Natural killer cell treated with Interleukin-12 subunit alpha and Interleukin-12 subunit beta and Interleukin-15 and Interleukin-18, amount 100 ng/mL, for 72 hours (primary cell): Measurements from ENCODE around the gene CRHR1. TPM values are rescaled to one million over a fixed set of nuclear protein-coding genes. Genes with fewer than 3 reads are reported as not detected.

Source experiments
- ATAC-seq, 2 donors: fragments of 150-1000 bp; cut with Tn5 transposase in 1 of 2; sonication (Bioruptor Pico), chemical (Tn5 transposase) in 1 of 2; 2 replicates each; pipeline ENCODE4 v1.10.0; 2021
- DNase-seq: peaks from one replicate; pipeline ENCODE4 v3.0.0; 2022; ENCODE audit warnings: low spot score
- H3K27ac Mint-ChIP-seq, 2 donors: 1 replicate in 1 of 2; 2 replicates in 1 of 2; pipeline ENCODE4 v1.8.0; 2022; ENCODE audit warnings: mixed read lengths in 2 of 2, mild to moderate bottlenecking in 1 of 2, moderate library complexity in 1 of 2
- H3K27me3 Mint-ChIP-seq, 2 donors: 1 replicate in 1 of 2; 2 replicates in 1 of 2; pipeline ENCODE4 v1.8.0; 2022; ENCODE audit warnings: mixed read lengths in 2 of 2
- H3K36me3 Mint-ChIP-seq: one replicate; pipeline ENCODE4 v1.8.0; 2022; ENCODE audit warnings: mixed read lengths
- H3K4me1 Mint-ChIP-seq, 2 donors: 1 replicate in 1 of 2; 2 replicates in 1 of 2; pipeline ENCODE4 v1.8.0; 2022; ENCODE audit warnings: low read depth in 2 of 2, mixed read lengths in 2 of 2, mild to moderate bottlenecking in 1 of 2
- H3K4me3 Mint-ChIP-seq: one replicate; pipeline ENCODE4 v1.8.0; 2022; ENCODE audit warnings: mixed read lengths
- H3K9me3 Mint-ChIP-seq: 2 replicates; pipeline ENCODE4 v1.8.0; 2022; ENCODE audit warnings: mixed read lengths
- total RNA-seq, 2 donors: library from RNA; stranded (reverse); gene quantifications; one replicate each; pipeline ENCODE4 v1.2.3, GENCODE V29; 2022

Gene CRHR1
- total RNA-seq, 2 donors from 2014 or later, result not detected

DNA sequence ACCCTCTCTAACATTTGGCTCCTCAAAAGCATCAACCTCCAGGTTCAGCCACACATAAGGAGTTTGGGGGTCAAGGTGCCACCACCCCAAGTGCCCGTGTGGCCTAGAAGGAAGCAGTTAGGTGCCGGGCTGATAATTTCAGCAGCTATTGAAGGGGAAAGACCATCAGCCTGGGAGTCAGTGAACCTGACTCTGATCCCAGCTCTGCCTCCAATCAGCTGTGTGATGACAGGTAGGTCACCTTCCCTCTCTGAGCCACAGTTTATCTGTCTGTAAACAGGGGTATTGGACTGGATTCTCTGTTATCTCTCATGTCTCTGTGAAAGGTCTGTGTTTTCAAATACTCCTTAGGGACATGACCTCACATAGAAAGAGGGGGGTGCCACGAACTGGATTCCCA is 3.9 kb downstream of the CRHR1 start:
- Mint-ChIP-seq H3K27ac (no peak overlapping the region), H3K4me1 (peaks cover 0 to 8% of the 10 kb centered on the region in 2 donors), H3K4me3 (no peak overlapping the region), H3K9me3 (no peaks in the 10 kb centered on the region), H3K36me3 (no peaks in the 10 kb centered on the region), H3K27me3 (peaks cover 41 to 46% of the 10 kb centered on the region in 2 donors)
- DNase-seq, result no peak
- no peak for ATAC-seq

DNA sequence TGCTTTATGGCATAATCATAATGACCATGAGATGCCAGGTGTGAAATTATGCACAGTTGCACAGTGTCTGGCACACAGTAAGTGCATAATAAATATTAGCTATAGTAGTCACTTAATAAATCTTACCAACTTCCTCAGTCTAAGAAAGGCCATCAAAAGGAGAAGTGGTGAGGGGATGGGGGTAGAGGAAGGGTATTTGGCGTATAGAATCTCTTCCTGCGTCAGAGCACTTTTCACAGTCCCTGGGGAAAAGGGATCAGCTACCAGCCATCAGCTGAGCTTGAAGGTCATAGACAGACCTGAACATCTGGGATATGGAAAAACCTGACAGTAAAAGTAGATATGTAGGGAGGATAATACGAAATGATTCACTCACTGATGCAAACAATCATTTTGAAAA is 5.8 kb downstream of the CRHR1 start:
- ATAC-seq (no peak), DNase-seq (no peak)
- Mint-ChIP-seq H3K36me3 (no peaks in the 10 kb centered on the region), H3K4me1 (peaks cover 0 to 5% of the 10 kb centered on the region in 2 donors), H3K9me3 (no peaks in the 10 kb centered on the region), H3K27ac (no peak overlapping the region), H3K27me3 (peaks cover 39 to 46% of the 10 kb centered on the region in 2 donors), H3K4me3 (no peak overlapping the region)

DNA sequence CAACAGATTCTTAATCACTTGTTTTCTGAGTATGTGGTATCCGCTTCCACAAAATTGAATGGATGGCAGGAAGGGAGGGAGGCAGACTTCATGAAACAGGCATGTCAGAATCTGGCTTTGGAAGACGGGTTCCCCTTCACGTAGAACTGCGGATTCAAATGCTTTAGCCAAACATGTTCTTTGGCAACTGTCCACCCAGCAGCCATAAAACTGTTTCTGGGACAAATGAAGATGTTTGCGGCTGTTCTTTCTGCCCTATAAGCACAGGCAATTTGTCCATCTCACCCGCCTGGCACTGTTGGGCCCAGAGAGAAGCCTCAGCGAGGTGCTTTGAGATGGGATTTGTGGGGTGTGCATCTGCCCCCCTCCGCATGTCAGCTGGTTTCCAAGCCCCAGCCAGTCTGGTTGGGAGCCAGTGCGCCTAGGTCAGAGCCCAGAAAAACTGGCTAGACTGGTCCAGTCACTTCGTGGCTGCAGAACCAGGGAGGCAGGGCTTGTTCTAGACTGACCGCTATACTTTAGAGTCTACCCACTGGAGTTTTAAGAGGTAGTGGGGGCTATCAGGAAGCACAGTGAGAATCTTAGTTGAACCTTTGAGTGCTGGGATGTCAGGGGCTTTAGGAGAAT is 6.3 kb downstream of the CRHR1 start:
- H3K9me3 Mint-ChIP-seq, result no peaks in the 10 kb centered on the region
- ATAC-seq (no peak), DNase-seq (no peak)
- no peak overlapping the region for H3K27ac Mint-ChIP-seq
- no peak overlapping the region for H3K4me3 Mint-ChIP-seq
- peaks cover 39 to 46% of the 10 kb centered on the region in 2 donors for H3K27me3 Mint-ChIP-seq
- H3K4me1 Mint-ChIP-seq, result peaks cover 0 to 5% of the 10 kb centered on the region in 2 donors
- no peaks in the 10 kb centered on the region for H3K36me3 Mint-ChIP-seq

DNA sequence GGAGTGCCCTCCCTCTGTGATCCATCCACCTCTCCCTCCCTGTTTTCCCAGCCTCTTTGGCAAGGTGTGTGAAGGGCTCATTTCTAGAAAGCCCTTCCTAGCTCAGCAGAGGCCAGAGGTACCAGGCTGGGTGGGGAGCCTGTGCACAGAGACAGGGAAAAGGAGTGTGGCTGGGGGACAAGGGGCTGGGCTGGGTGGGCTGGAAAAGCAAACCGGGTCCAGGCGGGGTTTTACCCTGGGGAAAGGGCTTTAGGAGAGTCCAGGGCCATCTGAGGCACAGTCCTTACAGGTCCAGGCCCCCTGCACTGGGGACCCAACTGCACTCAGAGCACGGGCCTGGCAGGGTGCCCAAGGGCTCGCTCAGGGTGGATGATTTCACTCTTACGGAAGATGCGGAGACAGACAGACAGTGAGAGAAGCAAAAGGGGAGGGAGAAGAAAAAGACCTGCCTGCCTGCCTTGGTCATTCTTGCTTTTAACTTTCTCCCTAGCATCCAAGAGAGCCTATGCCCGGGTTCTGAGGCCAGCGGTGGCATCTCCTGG is 7.0 kb downstream of the CRHR1 start:
- Mint-ChIP-seq H3K4me1 (peaks cover 0 to 5% of the 10 kb centered on the region in 2 donors), H3K27ac (no peak overlapping the region), H3K4me3 (no peak overlapping the region), H3K9me3 (no peaks in the 10 kb centered on the region), H3K36me3 (no peaks in the 10 kb centered on the region), H3K27me3 (peaks cover 37 to 43% of the 10 kb centered on the region in 2 donors)
- no peak for DNase-seq
- ATAC-seq, result no peak

DNA sequence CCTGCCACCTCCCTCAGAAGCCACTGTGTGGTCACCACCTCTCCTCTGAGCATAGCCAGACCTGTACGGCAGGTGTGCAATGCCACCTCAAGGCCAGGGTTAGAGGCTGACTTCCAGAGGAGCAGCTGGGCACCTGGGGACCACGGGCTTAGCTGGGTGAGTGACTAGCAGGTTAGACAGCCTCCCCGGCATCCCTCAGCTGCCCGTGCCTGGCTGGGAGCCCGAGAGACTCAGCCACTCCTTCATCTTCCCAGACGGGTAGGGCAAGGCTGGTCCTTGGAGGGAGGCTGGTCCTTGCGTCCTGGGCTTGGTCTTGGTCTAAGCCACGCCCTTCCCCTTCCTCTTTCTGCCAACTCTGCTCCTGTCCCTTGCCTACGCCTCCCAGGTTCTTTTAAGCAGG is 7.8 kb downstream of the CRHR1 start:
- no peaks in the 10 kb centered on the region for H3K36me3 Mint-ChIP-seq
- peak overlapping the region in 1 of 2 donors; percentile 75 for H3K27ac Mint-ChIP-seq
- peaks cover 37 to 43% of the 10 kb centered on the region in 2 donors for H3K27me3 Mint-ChIP-seq
- H3K4me1 Mint-ChIP-seq, result peaks cover 0 to 5% of the 10 kb centered on the region in 2 donors
- H3K4me3 Mint-ChIP-seq, result no peak overlapping the region
- H3K9me3 Mint-ChIP-seq, result no peaks in the 10 kb centered on the region
- DNase-seq, result no peak
- peak in 1 of 2 donors; percentile 7 for ATAC-seq

DNA sequence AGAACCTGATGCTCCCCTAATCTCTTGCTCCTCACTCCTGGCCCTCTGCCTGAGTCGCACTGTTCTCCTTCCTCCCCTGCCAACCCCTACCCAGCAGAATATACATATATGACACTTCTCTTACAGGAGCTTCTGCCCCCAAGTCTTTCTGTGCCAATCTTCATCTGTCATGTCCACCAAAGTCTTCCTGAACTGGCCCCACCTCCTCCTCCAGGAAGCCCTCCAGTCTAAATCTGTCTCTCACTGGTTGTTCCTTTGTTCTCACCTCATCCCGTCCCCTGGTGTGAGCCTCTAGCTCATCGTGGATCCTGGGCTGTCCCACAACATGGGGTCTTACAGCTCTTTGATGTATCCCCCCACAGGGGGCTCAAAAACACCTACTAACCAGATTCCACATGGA is 8.3 kb downstream of the CRHR1 start:
- peaks cover 35 to 40% of the 10 kb centered on the region in 2 donors for H3K27me3 Mint-ChIP-seq
- peak overlapping the region in 1 of 2 donors; percentile 75 for H3K27ac Mint-ChIP-seq
- peaks cover 0 to 5% of the 10 kb centered on the region in 2 donors for H3K4me1 Mint-ChIP-seq
- ATAC-seq (no peak), DNase-seq (no peak)
- H3K36me3 Mint-ChIP-seq, result no peaks in the 10 kb centered on the region
- no peaks in the 10 kb centered on the region for H3K9me3 Mint-ChIP-seq
- no peak overlapping the region for H3K4me3 Mint-ChIP-seq

- peaks cover 0 to 5% of the 10 kb centered on the region in 2 donors for H3K4me1 Mint-ChIP-seq
- no peak for ATAC-seq
- no peak overlapping the region for H3K27ac Mint-ChIP-seq
- H3K36me3 Mint-ChIP-seq, result no peaks in the 10 kb centered on the region
- no peaks in the 10 kb centered on the region for H3K9me3 Mint-ChIP-seq
- no peak for DNase-seq
- no peak overlapping the region for H3K4me3 Mint-ChIP-seq
- peaks cover 31 to 35% of the 10 kb centered on the region in 2 donors for H3K27me3 Mint-ChIP-seq
These were observed 9.1 kb downstream of the CRHR1 start for GRCh38 chr17:45792995-45793755.

DNA sequence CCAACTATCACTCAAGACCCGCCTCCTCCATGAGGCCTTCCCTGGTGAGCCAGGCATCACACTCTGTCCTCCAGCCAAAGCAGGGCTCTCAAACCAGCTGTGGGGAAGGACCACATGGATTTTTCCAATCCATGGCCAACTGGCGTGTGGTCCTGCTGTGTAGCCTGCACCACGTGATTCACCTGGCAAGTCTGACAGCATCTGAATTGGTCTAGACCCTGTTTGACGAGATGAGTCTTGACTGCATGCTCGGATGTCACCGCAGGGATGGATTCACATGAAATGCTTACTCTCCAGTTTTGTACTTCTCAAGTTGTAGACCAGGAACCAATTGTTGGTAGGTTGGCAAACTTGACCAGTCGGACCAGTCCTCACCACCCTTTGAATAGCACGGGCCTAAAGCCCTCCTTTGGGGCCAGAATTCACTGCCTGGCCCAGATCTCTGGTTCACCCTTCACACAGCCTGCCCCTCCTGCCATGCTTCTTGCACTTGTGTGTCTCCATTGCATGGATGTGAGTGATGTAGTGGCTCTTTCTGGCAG is 9.9 kb downstream of the CRHR1 start:
- DNase-seq (no peak), ATAC-seq (no peak)
- H3K27me3 Mint-ChIP-seq, result peaks cover 27 to 31% of the 10 kb centered on the region in 2 donors
- H3K36me3 Mint-ChIP-seq, result no peaks in the 10 kb centered on the region
- H3K9me3 Mint-ChIP-seq, result no peaks in the 10 kb centered on the region
- H3K27ac Mint-ChIP-seq, result no peak overlapping the region
- H3K4me1 Mint-ChIP-seq, result peaks cover 0 to 5% of the 10 kb centered on the region in 2 donors
- H3K4me3 Mint-ChIP-seq, result no peak overlapping the region

DNA sequence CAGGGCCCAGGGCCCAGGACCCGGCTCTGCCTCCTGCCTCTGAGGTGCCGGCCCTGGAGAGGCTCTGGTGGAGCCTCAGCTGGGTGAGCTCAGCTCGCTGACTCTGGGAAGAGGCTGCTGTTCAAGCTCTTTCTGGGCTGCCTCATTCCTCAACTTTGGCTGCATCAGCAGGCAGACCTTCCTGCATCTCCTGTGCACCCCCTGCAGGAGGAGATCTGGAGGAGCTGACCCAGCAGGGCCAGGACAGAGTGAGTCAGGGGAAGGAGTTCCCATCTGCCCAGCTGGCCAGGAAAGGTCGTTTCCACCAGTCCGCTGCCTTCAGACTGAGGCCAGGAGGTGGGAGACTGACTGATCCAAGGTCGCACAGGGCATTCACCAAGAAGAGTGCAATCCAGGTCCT is 10.7 kb downstream of the CRHR1 start:
- Mint-ChIP-seq H3K27ac (no peak overlapping the region), H3K4me1 (peaks cover 0 to 5% of the 10 kb centered on the region in 2 donors), H3K4me3 (no peak overlapping the region), H3K27me3 (peaks cover 22 to 29% of the 10 kb centered on the region in 2 donors), H3K9me3 (no peaks in the 10 kb centered on the region), H3K36me3 (no peaks in the 10 kb centered on the region)
- DNase-seq (no peak), ATAC-seq (no peak)

GRCh38 chr17:45800816-45801215 is 16.7 kb downstream of the CRHR1 start:
- Mint-ChIP-seq H3K27ac (no peak overlapping the region), H3K4me3 (no peak overlapping the region)
- ATAC-seq, result no peak

DNA sequence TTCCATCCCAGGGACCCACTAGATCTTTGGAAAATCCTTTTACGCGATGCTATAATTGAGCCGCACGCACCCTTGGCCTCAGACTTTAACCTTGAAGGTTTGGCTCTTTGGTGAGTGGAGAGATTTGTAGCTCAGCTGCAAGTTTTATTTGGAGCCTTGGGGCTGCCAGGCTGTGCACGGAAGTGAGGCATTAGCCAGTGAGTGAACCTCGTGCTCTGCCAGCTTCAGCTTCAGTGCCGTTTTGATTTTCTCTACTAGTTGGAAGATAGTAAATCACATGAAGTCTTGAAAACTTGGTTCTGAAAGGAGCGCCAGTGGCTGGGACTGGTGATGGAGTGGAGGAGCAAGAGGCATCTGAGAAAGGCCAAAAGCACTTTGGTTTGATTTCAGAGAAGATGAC is 17.3 kb downstream of the CRHR1 start:
- peaks cover 21 to 30% of the 10 kb centered on the region in 2 donors for H3K27me3 Mint-ChIP-seq
- H3K4me3 Mint-ChIP-seq, result no peak overlapping the region
- H3K27ac Mint-ChIP-seq, result no peak overlapping the region
- DNase-seq, result no peak
- ATAC-seq, result no peak
- H3K4me1 Mint-ChIP-seq, result no peaks in the 10 kb centered on the region
- no peaks in the 10 kb centered on the region for H3K36me3 Mint-ChIP-seq
- no peaks in the 10 kb centered on the region for H3K9me3 Mint-ChIP-seq

More at GRCh38 chr17:45800816-45801215, 16.7 kb downstream of the CRHR1 start:
- Mint-ChIP-seq H3K4me1 (no peaks in the 10 kb centered on the region), H3K27me3 (peaks cover 27 to 29% of the 10 kb centered on the region in 2 donors), H3K36me3 (no peaks in the 10 kb centered on the region), H3K9me3 (no peaks in the 10 kb centered on the region)
- DNase-seq, result no peak

DNA sequence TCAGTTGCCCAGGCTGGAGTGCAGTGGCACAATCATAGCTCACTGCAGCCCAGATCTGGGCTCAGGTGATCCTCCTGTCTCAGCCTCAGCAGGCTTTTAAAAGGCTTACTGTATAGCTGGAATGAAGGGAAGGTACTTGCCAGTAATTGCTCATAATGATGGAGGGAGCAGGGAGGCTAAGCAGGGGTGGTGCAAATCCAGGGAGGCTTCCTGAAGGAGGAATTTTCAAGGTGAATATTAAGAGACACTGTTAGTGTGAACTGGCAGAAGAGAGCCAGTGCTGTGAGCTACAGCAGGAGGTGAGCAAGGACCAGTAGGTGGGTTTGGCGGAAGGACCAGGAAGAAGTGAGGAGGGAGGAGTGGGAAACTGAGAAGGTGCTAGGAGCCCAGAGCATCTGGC is 24.7 kb downstream of the CRHR1 start:
- H3K27ac Mint-ChIP-seq, result no peak overlapping the region
- H3K4me3 Mint-ChIP-seq, result no peak overlapping the region
- no peaks in the 10 kb centered on the region for H3K9me3 Mint-ChIP-seq
- ATAC-seq (no peak), DNase-seq (no peak)
- no peaks in the 10 kb centered on the region for H3K36me3 Mint-ChIP-seq
- peaks cover 13 to 23% of the 10 kb centered on the region in 2 donors for H3K27me3 Mint-ChIP-seq
- no peaks in the 10 kb centered on the region for H3K4me1 Mint-ChIP-seq

DNA sequence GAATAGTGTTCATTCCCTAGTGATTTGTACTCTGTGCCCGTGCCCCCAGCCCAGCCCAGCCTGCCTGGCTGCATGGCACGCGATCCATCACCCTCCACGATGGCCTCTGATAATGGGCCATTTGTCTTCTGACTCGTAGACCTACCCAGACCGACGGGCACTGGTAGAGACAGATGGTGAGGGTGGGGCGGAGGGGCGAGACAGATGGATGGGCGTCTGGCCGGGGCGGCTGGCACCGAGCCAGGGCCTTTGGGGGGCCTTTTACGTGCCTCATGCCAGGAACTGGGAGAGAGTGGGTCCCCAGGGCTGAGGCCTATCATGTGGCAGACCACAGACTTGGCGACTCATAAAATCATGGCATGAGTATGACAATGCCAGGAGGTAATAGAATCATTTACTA is 25.4 kb downstream of the CRHR1 start:
- Mint-ChIP-seq H3K36me3 (no peaks in the 10 kb centered on the region), H3K4me3 (no peak overlapping the region), H3K27me3 (peaks cover 13 to 19% of the 10 kb centered on the region in 2 donors), H3K4me1 (no peaks in the 10 kb centered on the region), H3K27ac (no peak overlapping the region), H3K9me3 (no peaks in the 10 kb centered on the region)
- DNase-seq (no peak), ATAC-seq (peak in 1 of 2 donors; percentile 2)

- Mint-ChIP-seq H3K4me3 (no peak overlapping the region), H3K9me3 (no peaks in the 10 kb centered on the region), H3K27me3 (peaks cover 10 to 13% of the 10 kb centered on the region in 2 donors), H3K36me3 (no peaks in the 10 kb centered on the region), H3K4me1 (no peaks in the 10 kb centered on the region), H3K27ac (no peak overlapping the region)
- DNase-seq, result no peak
- ATAC-seq, result no peak
These were observed 28.0 kb downstream of the CRHR1 start for GRCh38 chr17:45812102-45812501.
